A549 (cell line): ENCODE results near the gene HDX.

ENCODE experiments used
- BHLHE40 ChIP-seq: IDR thresholded peaks from 2 replicates; pipeline ENCODE4 v1.6.1; 2012; ENCODE audit warnings: low read depth, low read length, inconsistent platforms
- CEBPB ChIP-seq, 2 experiments: fragments of >200 bp in 1 of 2; sonication (Bioruptor Twin) in 1 of 2; formaldehyde crosslinking in 1 of 2; IDR thresholded peaks; 2 replicates each; pipeline ENCODE4 v1.6.1; 2012 to 2016
- FOSL2 ChIP-seq, 2 experiments: fragments of 450-650 bp in 1 of 2; fragments of >200 bp in 1 of 2; sonication (Bioruptor Twin) in 1 of 2; formaldehyde crosslinking; IDR thresholded peaks; 2 replicates each; pipeline versions ENCODE4 v1.5.0 to v1.6.1; 2016 to 2020; ENCODE audit warnings: mild to moderate bottlenecking in 1 of 2, moderate library complexity in 1 of 2
- JUNB ChIP-seq: fragments of >200 bp; sonication (Bioruptor Twin); formaldehyde crosslinking; IDR thresholded peaks from 2 replicates; pipeline ENCODE4 v1.6.1; 2016
- POLR2A ChIP-seq: IDR thresholded peaks from 2 replicates; pipeline ENCODE4 v1.6.1; 2012; ENCODE audit warnings: mild to moderate bottlenecking, low read length
- POLR2AphosphoS2 ChIP-seq: conservative IDR thresholded peaks from 2 replicates; pipeline ENCODE4 v1.6.1; 2012; ENCODE audit warnings: low read length, improper control_type of control experiment, inconsistent platforms
- RAD21 ChIP-seq, 2 experiments: fragments of >200 bp in 1 of 2; sonication (Bioruptor Twin) in 1 of 2; formaldehyde crosslinking in 1 of 2; IDR thresholded peaks in 1 of 2; conservative IDR thresholded peaks in 1 of 2; 2 replicates in 1 of 2; 3 replicates in 1 of 2; pipeline ENCODE4 v1.6.1; 2012 to 2018; ENCODE audit warnings: inconsistent platforms in 1 of 2
- RNF2 ChIP-seq: fragments of 200-600 bp; sonication (generic); IDR thresholded peaks from 2 replicates; pipeline ENCODE4 v1.6.1; 2016; ENCODE audit warnings: low read depth, mild to moderate bottlenecking, antibody characterized with exemption, moderate library complexity, borderline replicate concordance
- SMC3 ChIP-seq: fragments of >200 bp; sonication (Bioruptor Twin); formaldehyde crosslinking; IDR thresholded peaks from 3 replicates; pipeline ENCODE4 v1.6.1; 2018; ENCODE audit warnings: inconsistent platforms
- TF ChIP-seq, protein P1 (sequence below): fragments of >200 bp; sonication (Bioruptor Twin); formaldehyde crosslinking; IDR thresholded peaks from 3 replicates; pipeline ENCODE4 v1.5.1; 2016
- TF ChIP-seq, protein P2 (sequence below): IDR thresholded peaks from 2 replicates; pipeline ENCODE4 v1.6.1; 2012

- TF ChIP-seq, protein P1, sequence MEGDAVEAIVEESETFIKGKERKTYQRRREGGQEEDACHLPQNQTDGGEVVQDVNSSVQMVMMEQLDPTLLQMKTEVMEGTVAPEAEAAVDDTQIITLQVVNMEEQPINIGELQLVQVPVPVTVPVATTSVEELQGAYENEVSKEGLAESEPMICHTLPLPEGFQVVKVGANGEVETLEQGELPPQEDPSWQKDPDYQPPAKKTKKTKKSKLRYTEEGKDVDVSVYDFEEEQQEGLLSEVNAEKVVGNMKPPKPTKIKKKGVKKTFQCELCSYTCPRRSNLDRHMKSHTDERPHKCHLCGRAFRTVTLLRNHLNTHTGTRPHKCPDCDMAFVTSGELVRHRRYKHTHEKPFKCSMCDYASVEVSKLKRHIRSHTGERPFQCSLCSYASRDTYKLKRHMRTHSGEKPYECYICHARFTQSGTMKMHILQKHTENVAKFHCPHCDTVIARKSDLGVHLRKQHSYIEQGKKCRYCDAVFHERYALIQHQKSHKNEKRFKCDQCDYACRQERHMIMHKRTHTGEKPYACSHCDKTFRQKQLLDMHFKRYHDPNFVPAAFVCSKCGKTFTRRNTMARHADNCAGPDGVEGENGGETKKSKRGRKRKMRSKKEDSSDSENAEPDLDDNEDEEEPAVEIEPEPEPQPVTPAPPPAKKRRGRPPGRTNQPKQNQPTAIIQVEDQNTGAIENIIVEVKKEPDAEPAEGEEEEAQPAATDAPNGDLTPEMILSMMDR = no peak
- TF ChIP-seq SMC3 (no peak), RNF2 (no peak), POLR2AphosphoS2 (no peak), BHLHE40 (no peak), POLR2A (peak; percentile 36), FOSL2 (IDR thresholded peaks at IDR 0.05) (no peak), FOSL2 (CRISPR knock-in tag; IDR thresholded peaks at IDR 0.05) (no peak), RAD21 (conservative IDR thresholded peaks at IDR 0.05 in 1 of 2, IDR thresholded peaks at IDR 0.05 in 1 of 2) (no peak), JUNB (no peak), CEBPB (IDR thresholded peaks at IDR 0.05) (no peak)
- TF ChIP-seq, protein P2, sequence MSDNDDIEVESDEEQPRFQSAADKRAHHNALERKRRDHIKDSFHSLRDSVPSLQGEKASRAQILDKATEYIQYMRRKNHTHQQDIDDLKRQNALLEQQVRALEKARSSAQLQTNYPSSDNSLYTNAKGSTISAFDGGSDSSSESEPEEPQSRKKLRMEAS = 0 out of 2 replicates have a peak, but pooled peaks have one; percentile 16
These were observed at the start of gene HDX for GRCh38 chrX:84501798-84502628.
